ENCODE data around the gene TPI1. TPM values are rescaled to one million over a fixed set of nuclear protein-coding genes. Genes with fewer than 3 reads are reported as not detected.

The TPI1 gene
- total RNA-seq, 1 experiment from 2014 or later = 1,045 TPM

DNA sequence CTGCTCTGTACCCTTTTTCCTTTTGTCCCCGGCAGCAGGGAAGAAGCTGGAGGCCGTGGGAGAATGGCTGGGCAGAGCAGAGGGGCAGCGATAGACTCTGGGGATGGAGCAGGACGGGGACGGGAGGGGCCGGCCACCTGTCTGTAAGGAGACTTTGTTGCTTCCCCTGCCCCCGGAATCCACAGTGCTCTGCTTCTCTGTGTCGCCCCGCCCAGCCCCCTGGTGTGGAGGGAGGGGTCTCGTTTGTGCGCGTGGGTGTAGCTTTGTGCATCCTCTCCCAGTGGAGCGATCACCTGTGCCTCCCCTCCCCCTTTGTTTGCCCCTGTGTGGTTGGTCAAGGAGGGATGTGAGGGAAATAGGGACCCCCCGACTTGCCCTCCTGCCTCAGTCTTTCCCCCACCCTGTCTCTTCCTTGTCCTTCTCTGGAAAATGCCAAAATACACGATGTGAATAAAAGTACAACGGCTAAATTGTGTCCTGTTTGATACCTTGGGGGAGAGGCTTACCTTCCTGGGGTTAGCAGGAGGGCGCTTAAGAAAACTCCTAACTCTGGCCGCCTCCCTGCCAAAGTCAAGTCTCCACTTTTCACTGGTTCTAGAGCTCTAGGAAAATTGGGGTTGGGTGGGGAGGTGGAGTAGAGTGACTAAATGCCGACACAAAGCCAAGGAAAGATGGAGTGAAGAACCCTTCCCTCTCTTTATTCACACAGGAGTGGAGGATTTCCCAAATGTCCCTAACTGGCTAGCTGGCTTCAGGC, 990 bp upstream of the TPI1 start (continued):
- TF ChIP-seq, protein P1, sequence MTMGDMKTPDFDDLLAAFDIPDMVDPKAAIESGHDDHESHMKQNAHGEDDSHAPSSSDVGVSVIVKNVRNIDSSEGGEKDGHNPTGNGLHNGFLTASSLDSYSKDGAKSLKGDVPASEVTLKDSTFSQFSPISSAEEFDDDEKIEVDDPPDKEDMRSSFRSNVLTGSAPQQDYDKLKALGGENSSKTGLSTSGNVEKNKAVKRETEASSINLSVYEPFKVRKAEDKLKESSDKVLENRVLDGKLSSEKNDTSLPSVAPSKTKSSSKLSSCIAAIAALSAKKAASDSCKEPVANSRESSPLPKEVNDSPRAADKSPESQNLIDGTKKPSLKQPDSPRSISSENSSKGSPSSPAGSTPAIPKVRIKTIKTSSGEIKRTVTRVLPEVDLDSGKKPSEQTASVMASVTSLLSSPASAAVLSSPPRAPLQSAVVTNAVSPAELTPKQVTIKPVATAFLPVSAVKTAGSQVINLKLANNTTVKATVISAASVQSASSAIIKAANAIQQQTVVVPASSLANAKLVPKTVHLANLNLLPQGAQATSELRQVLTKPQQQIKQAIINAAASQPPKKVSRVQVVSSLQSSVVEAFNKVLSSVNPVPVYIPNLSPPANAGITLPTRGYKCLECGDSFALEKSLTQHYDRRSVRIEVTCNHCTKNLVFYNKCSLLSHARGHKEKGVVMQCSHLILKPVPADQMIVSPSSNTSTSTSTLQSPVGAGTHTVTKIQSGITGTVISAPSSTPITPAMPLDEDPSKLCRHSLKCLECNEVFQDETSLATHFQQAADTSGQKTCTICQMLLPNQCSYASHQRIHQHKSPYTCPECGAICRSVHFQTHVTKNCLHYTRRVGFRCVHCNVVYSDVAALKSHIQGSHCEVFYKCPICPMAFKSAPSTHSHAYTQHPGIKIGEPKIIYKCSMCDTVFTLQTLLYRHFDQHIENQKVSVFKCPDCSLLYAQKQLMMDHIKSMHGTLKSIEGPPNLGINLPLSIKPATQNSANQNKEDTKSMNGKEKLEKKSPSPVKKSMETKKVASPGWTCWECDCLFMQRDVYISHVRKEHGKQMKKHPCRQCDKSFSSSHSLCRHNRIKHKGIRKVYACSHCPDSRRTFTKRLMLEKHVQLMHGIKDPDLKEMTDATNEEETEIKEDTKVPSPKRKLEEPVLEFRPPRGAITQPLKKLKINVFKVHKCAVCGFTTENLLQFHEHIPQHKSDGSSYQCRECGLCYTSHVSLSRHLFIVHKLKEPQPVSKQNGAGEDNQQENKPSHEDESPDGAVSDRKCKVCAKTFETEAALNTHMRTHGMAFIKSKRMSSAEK (CRISPR knock-in tag; IDR thresholded peaks at IDR 0.05; ENCODE audit: borderline replicate concordance) = no peak
- TF ChIP-seq, protein P2, sequence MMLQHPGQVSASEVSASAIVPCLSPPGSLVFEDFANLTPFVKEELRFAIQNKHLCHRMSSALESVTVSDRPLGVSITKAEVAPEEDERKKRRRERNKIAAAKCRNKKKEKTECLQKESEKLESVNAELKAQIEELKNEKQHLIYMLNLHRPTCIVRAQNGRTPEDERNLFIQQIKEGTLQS (CRISPR knock-in tag; conservative IDR thresholded peaks at IDR 0.05) = no peak
- no peak for TF ChIP-seq HMGA2 (CRISPR knock-in tag; IDR thresholded peaks at IDR 0.05)
- no peak for TF ChIP-seq ZNF121 (CRISPR knock-in tag; IDR thresholded peaks at IDR 0.05)

- ChIA-PET CTCF (interaction anchor here (0.6 to 8.5 kb wide), 9 partner anchors 14 to 183 kb away, joined by 3 to 181 read pairs (median 5); partner anchors contain the start of genes CDCA3, MLF2, RNU7-1 and USP5), POLR2A (interaction anchor here (0.7 to 4.3 kb wide), 8 partner anchors 15 to 97 kb away, joined by 3 to 33 read pairs (median 3); partner anchors contain the start of genes C12orf57, CDCA3, ENO2 and RNU7-1)
- Mint-ChIP-seq H3K4me1 (peaks cover 57% of the 10 kb centered on the region), H3K9me3 (no peaks in the 10 kb centered on the region), H3K4me3 (peak overlapping the region; percentile 89), H3K36me3 (peaks cover 68% of the 10 kb centered on the region), H3K27me3 (ENCODE audit: low read depth) (no peaks in the 10 kb centered on the region), H3K27ac (peak overlapping the region; percentile 68; the same call in 1 of the 2 replicates)
- ATAC-seq (peak; percentile 2), DNase-seq (ENCODE audit: low spot score) (peak; percentile 32)
- TF ChIP-seq, protein P3, sequence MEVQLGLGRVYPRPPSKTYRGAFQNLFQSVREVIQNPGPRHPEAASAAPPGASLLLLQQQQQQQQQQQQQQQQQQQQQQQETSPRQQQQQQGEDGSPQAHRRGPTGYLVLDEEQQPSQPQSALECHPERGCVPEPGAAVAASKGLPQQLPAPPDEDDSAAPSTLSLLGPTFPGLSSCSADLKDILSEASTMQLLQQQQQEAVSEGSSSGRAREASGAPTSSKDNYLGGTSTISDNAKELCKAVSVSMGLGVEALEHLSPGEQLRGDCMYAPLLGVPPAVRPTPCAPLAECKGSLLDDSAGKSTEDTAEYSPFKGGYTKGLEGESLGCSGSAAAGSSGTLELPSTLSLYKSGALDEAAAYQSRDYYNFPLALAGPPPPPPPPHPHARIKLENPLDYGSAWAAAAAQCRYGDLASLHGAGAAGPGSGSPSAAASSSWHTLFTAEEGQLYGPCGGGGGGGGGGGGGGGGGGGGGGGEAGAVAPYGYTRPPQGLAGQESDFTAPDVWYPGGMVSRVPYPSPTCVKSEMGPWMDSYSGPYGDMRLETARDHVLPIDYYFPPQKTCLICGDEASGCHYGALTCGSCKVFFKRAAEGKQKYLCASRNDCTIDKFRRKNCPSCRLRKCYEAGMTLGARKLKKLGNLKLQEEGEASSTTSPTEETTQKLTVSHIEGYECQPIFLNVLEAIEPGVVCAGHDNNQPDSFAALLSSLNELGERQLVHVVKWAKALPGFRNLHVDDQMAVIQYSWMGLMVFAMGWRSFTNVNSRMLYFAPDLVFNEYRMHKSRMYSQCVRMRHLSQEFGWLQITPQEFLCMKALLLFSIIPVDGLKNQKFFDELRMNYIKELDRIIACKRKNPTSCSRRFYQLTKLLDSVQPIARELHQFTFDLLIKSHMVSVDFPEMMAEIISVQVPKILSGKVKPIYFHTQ (CRISPR knock-in tag; IDR thresholded peaks at IDR 0.05) = peak; percentile 31; the same call in 1 of the 2 replicates
- TF ChIP-seq SOX15 (CRISPR knock-in tag; IDR thresholded peaks at IDR 0.05) (no peak), ZNF121 (CRISPR knock-in tag; IDR thresholded peaks at IDR 0.05) (no peak), JAZF1 (CRISPR knock-in tag; IDR thresholded peaks at IDR 0.05) (no peak), ZNF232 (CRISPR knock-in tag; IDR thresholded peaks at IDR 0.05) (no peak), PRDM15 (CRISPR knock-in tag; IDR thresholded peaks at IDR 0.05) (no peak), RORB (CRISPR knock-in tag; IDR thresholded peaks at IDR 0.05) (no peak), NFATC4 (CRISPR knock-in tag; IDR thresholded peaks at IDR 0.05) (peak; percentile 76; the same call in 1 of the 2 replicates), MAX (CRISPR knock-in tag; IDR thresholded peaks at IDR 0.05) (no peak), ZNF416 (CRISPR knock-in tag; IDR thresholded peaks at IDR 0.05) (no peak), ETV6 (CRISPR knock-in tag; IDR thresholded peaks at IDR 0.05) (peak; percentile 40; the same call in 1 of the 2 replicates), STAT6 (CRISPR knock-in tag; conservative IDR thresholded peaks at IDR 0.05; ENCODE audit: low read depth) (no peak)
- TF ChIP-seq, protein P4, sequence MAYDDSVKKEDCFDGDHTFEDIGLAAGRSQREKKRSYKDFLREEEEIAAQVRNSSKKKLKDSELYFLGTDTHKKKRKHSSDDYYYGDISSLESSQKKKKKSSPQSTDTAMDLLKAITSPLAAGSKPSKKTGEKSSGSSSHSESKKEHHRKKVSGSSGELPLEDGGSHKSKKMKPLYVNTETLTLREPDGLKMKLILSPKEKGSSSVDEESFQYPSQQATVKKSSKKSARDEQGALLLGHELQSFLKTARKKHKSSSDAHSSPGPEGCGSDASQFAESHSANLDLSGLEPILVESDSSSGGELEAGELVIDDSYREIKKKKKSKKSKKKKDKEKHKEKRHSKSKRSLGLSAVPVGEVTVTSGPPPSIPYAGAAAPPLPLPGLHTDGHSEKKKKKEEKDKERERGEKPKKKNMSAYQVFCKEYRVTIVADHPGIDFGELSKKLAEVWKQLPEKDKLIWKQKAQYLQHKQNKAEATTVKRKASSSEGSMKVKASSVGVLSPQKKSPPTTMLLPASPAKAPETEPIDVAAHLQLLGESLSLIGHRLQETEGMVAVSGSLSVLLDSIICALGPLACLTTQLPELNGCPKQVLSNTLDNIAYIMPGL (CRISPR knock-in tag; IDR thresholded peaks at IDR 0.05) = no peak; the same call in 1 of the 2 replicates
Observed at GRCh38 chr12:6866920-6867412, 365 bp upstream of the TPI1 start.

Measured in WTC11 (cell line).